ENCODE data around the gene CPNE8. TPM values are rescaled to one million over a fixed set of nuclear protein-coding genes. Genes with fewer than 3 reads are reported as not detected.

CPNE8 gene
- total and polyA plus RNA-seq, 7 donors: 10.5 to 27.7 (median 15.7) TPM

DNA sequence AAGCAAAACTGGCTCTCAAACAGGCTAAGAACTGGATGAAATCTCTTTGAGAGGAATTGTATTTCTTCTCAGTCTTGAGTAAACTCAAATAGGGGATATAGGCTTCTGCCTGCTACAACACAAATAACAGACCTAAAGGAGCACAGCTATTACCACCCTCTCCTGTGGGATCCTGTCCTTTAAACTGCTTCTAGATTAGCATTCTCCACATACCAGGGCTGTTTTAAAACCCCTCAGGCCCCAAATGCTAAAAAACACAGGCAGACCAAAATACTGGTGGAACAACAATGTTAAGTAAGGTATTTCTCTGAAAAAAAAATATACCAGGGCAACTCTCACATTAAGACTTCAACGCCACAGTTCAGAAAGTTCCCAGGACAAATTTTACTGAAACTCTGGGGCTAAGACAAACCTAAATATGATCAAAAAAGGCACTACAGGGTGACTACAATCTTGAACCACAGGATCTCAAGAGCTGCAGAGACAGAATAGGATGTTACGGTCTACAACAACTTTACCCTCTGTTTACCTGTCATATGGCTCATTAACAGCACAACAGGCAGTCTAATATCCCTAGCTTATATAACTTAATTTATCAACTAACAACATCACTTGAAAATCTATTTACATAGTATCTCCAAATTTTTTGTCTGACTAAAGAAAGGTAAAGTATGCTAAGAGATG, 7.2 kb downstream of the CPNE8 start:
- no peak for DNase-seq
- Histone ChIP-seq H3K27me3 (no peaks in the 10 kb centered on the region), H3K4me3 (no peak overlapping the region), H3K4me1 (peaks cover 0 to 3% (median 0%) of the 10 kb centered on the region in 4 donors), H3K27ac (no peak overlapping the region), H3K9me3 (no peaks in the 10 kb centered on the region), H3K36me3 (no peaks in the 10 kb centered on the region)
- intact Hi-C loops (cut with DNase I): no loop called here
- 91 to 98% methylated on average over 2 of the region's 2 CpGs for WGBS, 2 donors
- TF ChIP-seq EP300 (IDR thresholded peaks at IDR 0.05): no peak
- TF ChIP-seq POLR2AphosphoS5 (IDR thresholded peaks at IDR 0.05): no peak
- TF ChIP-seq CTCF (IDR thresholded peaks at IDR 0.05): no peak
- no peak for TF ChIP-seq POLR2A (IDR thresholded peaks at IDR 0.05)

DNA sequence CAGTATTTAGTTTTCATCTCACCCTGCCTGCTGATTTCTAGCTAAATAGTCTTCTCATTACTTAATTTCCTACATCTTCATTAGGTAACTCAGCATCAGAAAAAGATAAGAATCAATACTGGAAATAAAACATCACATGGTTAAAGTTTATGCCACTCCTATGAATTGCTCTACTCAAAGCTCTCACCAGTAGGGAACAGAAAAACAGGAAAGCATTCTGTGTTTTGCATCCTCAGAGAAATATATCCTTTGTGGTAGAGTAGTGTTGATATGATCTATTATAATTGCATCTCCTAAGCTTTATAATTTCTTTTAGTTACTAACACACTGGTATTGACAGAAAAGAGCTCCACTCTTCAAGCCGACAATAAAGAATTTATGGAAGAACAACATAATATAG, 9.9 kb downstream of the CPNE8 start:
- Histone ChIP-seq H3K4me1 (peaks cover 0 to 13% (median 3%) of the 10 kb centered on the region in 4 donors), H3K27ac (no peak overlapping the region), H3K4me3 (no peak overlapping the region), H3K9me3 (no peaks in the 10 kb centered on the region), H3K36me3 (no peaks in the 10 kb centered on the region), H3K27me3 (no peaks in the 10 kb centered on the region)
- TF ChIP-seq CTCF (IDR thresholded peaks at IDR 0.05): no peak
- no peak for TF ChIP-seq POLR2A (IDR thresholded peaks at IDR 0.05)
- no peak for TF ChIP-seq EP300 (IDR thresholded peaks at IDR 0.05)
- no peak for TF ChIP-seq POLR2AphosphoS5 (IDR thresholded peaks at IDR 0.05)
- no peak for DNase-seq
- WGBS, 2 donors: 59 to 78% methylated on average over 1 of the region's 1 CpG
- intact Hi-C loops (cut with DNase I): no loop called here

DNA sequence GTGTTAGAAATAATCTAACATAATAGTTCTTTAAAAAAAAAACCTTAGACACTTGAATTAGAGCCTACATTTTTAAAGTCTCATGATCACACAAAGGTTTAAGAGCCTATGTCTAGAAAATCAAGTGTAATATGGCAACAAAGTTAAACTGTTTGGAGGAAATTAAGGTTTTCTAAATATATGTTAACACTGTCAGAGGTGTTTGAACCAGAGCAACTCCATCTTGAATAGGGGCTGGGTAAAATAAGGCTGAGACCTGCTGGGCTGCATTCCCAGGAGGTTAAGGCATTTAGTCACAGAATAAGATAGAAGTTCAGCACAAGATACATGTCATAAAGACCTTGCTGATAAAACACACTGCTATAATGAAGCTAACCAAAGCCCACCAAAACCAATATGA, 12.4 kb downstream of the CPNE8 start:
- TF ChIP-seq POLR2AphosphoS5 (IDR thresholded peaks at IDR 0.05): no peak
- TF ChIP-seq CTCF (IDR thresholded peaks at IDR 0.05): no peak
- TF ChIP-seq POLR2A (IDR thresholded peaks at IDR 0.05): no peak
- no peak for TF ChIP-seq EP300 (IDR thresholded peaks at IDR 0.05)
- intact Hi-C loops (cut with DNase I): no loop called here
- H3K4me3 ChIP-seq: no peak overlapping the region
- H3K27ac ChIP-seq: no peak overlapping the region
- H3K9me3 ChIP-seq: no peaks in the 10 kb centered on the region
- H3K4me1 ChIP-seq: peaks cover 0 to 24% (median 6%) of the 10 kb centered on the region in 4 donors
- H3K36me3 ChIP-seq: no peaks in the 10 kb centered on the region
- DNase-seq: no peak
- no peaks in the 10 kb centered on the region for H3K27me3 ChIP-seq

DNA sequence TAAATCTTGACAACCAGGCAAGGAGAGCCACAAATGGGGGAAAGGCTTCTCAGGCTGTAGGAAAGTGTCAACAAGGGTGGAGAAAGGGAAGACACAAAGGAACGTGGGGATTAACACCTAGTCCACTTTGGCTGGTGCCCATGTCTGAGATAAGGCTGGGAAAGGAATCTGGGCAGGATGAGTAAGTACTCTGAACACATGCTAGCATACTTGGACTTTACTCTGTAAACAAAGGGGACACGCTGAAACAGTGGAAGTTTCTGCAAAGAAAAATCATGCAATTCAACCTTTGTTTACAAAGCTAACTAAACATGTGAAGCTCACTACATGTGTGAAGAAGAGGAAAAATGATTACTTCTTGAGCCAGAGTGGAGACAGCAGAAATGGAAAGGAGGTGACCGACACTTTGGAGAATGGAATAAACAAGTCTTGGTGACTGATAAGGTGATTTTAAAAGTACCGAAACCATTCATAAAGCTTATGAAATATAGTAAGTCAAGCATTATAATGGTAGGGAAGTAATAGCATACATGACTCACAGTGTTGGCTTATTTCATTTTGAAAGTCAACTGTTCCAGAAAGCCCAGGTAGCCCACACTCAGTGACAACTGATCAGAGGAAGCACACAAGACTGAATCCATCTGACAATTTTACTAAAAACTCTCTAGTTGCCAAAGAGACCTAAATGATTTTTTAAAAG, 13.2 kb downstream of the CPNE8 start:
- H3K36me3 ChIP-seq: no peaks in the 10 kb centered on the region
- intact Hi-C loops (cut with DNase I): no loop called here
- peaks cover 0 to 24% (median 6%) of the 10 kb centered on the region in 4 donors for H3K4me1 ChIP-seq
- 7 to 58% methylated on average over 4 of the region's 4 CpGs for WGBS, 2 donors
- no peaks in the 10 kb centered on the region for H3K9me3 ChIP-seq
- no peak overlapping the region for H3K4me3 ChIP-seq
- no peak for TF ChIP-seq POLR2AphosphoS5 (IDR thresholded peaks at IDR 0.05)
- no peak for TF ChIP-seq EP300 (IDR thresholded peaks at IDR 0.05)
- TF ChIP-seq CTCF (IDR thresholded peaks at IDR 0.05): no peak
- TF ChIP-seq POLR2A (IDR thresholded peaks at IDR 0.05): no peak
- no peak for DNase-seq
- no peak overlapping the region for H3K27ac ChIP-seq
- H3K27me3 ChIP-seq: no peaks in the 10 kb centered on the region

Data from sigmoid colon (tissue), 7 donors.